Adrenal gland (tissue), 12 donors: ENCODE results near the gene EIF2S2. TPM values are rescaled to one million over a fixed set of nuclear protein-coding genes. Genes with fewer than 3 reads are reported as not detected.
"Not testable (repeated sequence)": the region's sequence is repeated elsewhere in the genome, so short reads cannot be mapped to it uniquely, and the experiment has no call there.

ENCODE experiments used
- DNase-seq, 7 donors: peaks; one replicate each; pipeline ENCODE4 v3.0.0-alpha.2; 2019 to 2020
- H3K27ac ChIP-seq, 5 donors: fragments of 200-600 bp; sonication (generic) in 4 of 5; 1 replicate in 3 of 5; 2 replicates in 2 of 5; pipeline versions ENCODE4 v1.5.1 to v1.8.0; 2016 to 2020; ENCODE audit warnings: mild to moderate bottlenecking in 1 of 5
- H3K27me3 ChIP-seq: fragments of 200-600 bp; 2 replicates; pipeline ENCODE4 v1.8.0; 2021
- H3K36me3 ChIP-seq, 2 donors: fragments of 200-600 bp; replicated peaks in 1 of 2; 1 replicate in 1 of 2; 2 replicates in 1 of 2; pipeline versions ENCODE4 v1.5.1 to v1.8.0; 2018 to 2022
- H3K4me1 ChIP-seq, 2 donors: fragments of 200-600 bp; replicated peaks in 1 of 2; 1 replicate in 1 of 2; 2 replicates in 1 of 2; pipeline versions ENCODE4 v1.5.1 to v1.8.0; 2018 to 2021
- H3K4me3 ChIP-seq, 4 donors: fragments of 200-600 bp; sonication (generic) in 3 of 4; one replicate each; pipeline ENCODE4 v1.5.1; 2016 to 2018
- H3K9me3 ChIP-seq, 3 donors: fragments of 200-600 bp; sonication (generic) in 1 of 3; replicated peaks in 1 of 3; 1 replicate in 2 of 3; 2 replicates in 1 of 3; pipeline versions ENCODE4 v1.5.1 to v1.8.0; 2016 to 2021
- CTCF ChIP-seq, 6 experiments: fragments of 450-650 bp in 4 of 6; fragments of 200-600 bp in 2 of 6; sonication (generic) in 1 of 6; IDR thresholded peaks; 1 replicate in 5 of 6; 2 replicates in 1 of 6; pipeline versions ENCODE4 v1.5.1 to v1.8.0; 2016 to 2021; ENCODE audit warnings: antibody characterized with exemption in 6 of 6, mild to moderate bottlenecking in 2 of 6, moderate library complexity in 1 of 6
- POLR2A ChIP-seq, 2 donors: fragments of 450-650 bp; IDR thresholded peaks; one replicate each; pipeline ENCODE4 v1.6.1; 2017; ENCODE audit warnings: antibody characterized with exemption in 2 of 2, mild to moderate bottlenecking in 2 of 2, moderate library complexity in 1 of 2
- WGBS, 4 donors: extraction: QIAGEN DNeasy Blood & Tissue Kit in 2 of 4; methylation state at CpG; one replicate each; pipeline versions ENCODE4 v1.1.5 to v1.1.7; 2013 to 2017; 5-methylcytosine and 5-hydroxymethylcytosine counted together
- intact Hi-C, 2 donors: fragments of 100-400 bp; cut with DNase I; formaldehyde crosslinking; loops; one replicate each; pipeline versions ENCODE4 v1.14.1 to v1.15.0; 2022 to 2023
- polyA plus RNA-seq, 3 donors: library from polyadenylated mRNA; stranded (reverse); fragments of 200-250 nt in 2 of 3; fragments of 350-450 nt in 1 of 3; fragmentation: Illumina TruSeq in 1 of 3; extraction: RNeasy Lipid Tissue Mini Kit (QIAGEN cat#74804) in 1 of 3; gene quantifications; one replicate each; pipeline ENCODE4 v1.2.3, GENCODE V29; 2013 to 2014
- total RNA-seq, 9 donors: library from RNA; depleted of rRNA in 4 of 9; stranded (reverse); fragments of >200 nt in 4 of 9; fragments of 120-200 nt in 1 of 9; fragmentation: NEBNext Ultra II Directional in 1 of 9; extraction: Animal tissue kit (Norgen Biotek cat#: 25700) in 1 of 9; gene quantifications; one replicate each; pipeline versions ENCODE4 v1.1.0 to v1.2.4, GENCODE V29; 2013 to 2023
- donor health status: healthy with polysubstance abuse.
- donor health status: Bipolar disorder and iron deficiency.
- donor health status: DM: yes; HTN: yes; CAD: no.
- donor health status: DM: no; HTN: no; CAD: no.
- donor health status: DM: no; HTN: no; CAD: no.
- donor health status: DM: yes; HTN: yes; CAD: no.

Gene EIF2S2
- total and polyA plus RNA-seq, 12 donors = 26.7 to 204 (median 49.9) TPM

- TF ChIP-seq CTCF (IDR thresholded peaks at IDR 0.05) = no peak
- TF ChIP-seq POLR2A (IDR thresholded peaks at IDR 0.05) = no peak
- DNase-seq = no peak
- H3K36me3 ChIP-seq = no peaks in the 10 kb centered on the region
- intact Hi-C loops = no loop called here
- no peaks in the 10 kb centered on the region for H3K9me3 ChIP-seq
- no peak overlapping the region for H3K27ac ChIP-seq
- H3K4me1 ChIP-seq = no peaks in the 10 kb centered on the region
- H3K4me3 ChIP-seq = no peak overlapping the region
- 64 to 81% (median 69%) methylated on average over 2 of the region's 2 CpGs for WGBS, 4 donors
- no peaks in the 10 kb centered on the region for H3K27me3 ChIP-seq
Measured at GRCh38 chr20:34141293-34141692, 29.2 kb upstream of the EIF2S2 start.

DNA sequence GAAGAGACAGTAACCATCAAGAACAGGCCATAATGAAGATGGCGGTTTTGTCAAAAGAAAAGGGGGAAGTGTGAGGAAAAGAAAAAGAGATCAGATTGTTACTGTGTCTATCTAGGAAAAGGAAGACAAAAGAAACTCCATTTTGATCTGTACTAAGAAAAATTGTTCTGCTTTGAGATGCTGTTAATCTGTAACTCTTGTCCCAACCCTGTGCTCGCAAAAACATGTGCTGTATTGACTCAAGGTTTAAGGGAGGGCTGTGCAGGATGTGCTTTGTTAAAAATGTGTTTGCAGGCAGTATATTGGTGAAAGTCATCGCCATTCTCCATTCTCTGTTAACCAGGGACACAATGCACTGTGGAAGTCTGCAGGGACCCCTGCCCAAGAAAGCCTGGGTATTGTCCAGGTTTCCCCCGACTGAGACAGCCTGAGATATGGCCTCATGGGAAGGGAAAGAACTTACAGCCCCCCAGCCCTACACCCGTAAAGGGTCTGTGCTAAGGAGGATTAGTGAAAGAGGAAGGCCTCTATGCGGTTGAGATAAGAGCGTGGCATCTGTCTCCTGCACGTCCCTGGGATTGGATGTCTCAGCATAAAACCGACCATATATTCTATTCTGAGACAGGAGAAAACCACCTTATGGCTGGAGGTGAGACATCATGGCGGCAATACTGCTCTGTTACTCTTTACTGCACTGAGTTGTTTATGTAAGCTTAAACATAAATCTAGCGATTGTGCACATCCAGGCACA, 23.7 kb upstream of the EIF2S2 start:
- intact Hi-C loops, H3K27ac ChIP-seq, H3K4me1 ChIP-seq, DNase-seq, H3K9me3 ChIP-seq, H3K36me3 ChIP-seq, H3K27me3 ChIP-seq, H3K4me3 ChIP-seq: not testable (repeated sequence)
- 76 to 86% (median 85%) methylated on average over 10 to 11 of the region's 11 CpGs for WGBS, 4 donors

DNA sequence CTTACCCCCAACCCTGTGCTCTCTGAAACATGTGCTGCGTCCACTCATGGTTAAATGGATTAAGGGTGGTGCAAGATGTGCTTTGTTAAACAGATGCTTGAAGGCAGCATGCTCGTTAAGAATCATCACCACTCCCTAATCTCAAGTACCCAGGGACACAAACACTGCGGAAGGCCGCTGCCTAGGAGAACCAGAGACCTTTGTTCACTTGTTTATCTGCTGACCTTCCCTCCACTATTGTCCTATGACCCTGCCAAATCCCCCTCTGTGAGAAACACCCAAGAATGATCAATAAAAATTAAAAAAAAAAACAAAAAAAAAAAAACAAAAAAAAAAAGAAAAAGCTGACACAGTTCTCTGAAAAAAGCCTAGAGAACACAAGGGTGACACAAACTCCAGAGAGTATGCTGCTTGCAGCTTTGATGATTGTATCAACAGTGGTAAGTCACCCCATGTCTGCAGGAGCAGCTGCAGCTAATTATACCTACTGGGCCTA, 21.4 kb upstream of the EIF2S2 start:
- H3K36me3 ChIP-seq, H3K4me1 ChIP-seq, H3K27ac ChIP-seq, H3K9me3 ChIP-seq, H3K27me3 ChIP-seq, DNase-seq, intact Hi-C loops, H3K4me3 ChIP-seq: not testable (repeated sequence)
- 73 to 80% (median 80%) methylated on average over 2 to 4 of the region's 4 CpGs for WGBS, 4 donors

DNA sequence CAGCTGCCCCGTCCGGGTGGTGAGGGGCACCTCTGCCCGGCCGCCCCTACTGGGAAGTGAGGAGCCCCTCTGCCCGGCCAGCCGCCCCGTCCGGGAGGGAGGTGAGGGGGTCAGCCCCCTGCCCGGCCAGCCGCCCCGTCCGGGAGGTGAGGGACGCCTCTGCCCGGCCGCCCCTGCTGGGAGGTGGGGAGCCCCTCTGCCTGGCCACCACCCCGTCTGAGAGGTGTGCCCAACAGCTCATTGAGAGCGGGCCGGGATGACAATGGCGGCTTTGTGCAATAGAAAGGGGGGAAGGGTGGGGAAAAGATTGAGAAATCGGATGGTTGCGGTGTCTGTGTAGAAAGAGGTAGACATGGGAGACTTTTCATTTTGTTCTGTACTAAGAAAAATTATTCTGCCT, 20.9 kb upstream of the EIF2S2 start:
- H3K36me3 ChIP-seq, H3K9me3 ChIP-seq, H3K4me3 ChIP-seq, H3K27me3 ChIP-seq, H3K4me1 ChIP-seq, intact Hi-C loops, DNase-seq, H3K27ac ChIP-seq: not testable (repeated sequence)
- WGBS, 4 donors = 79 to 93% (median 87%) methylated on average over 12 to 21 of the region's 21 CpGs

- H3K27ac ChIP-seq, intact Hi-C loops, H3K27me3 ChIP-seq, H3K4me3 ChIP-seq, H3K9me3 ChIP-seq, H3K4me1 ChIP-seq, DNase-seq, H3K36me3 ChIP-seq: not testable (repeated sequence)
- 85 to 100% (median 87%) methylated on average over 1 to 25 of the region's 26 CpGs; no CpG with 5 or more reads in 1 of the 4 donors for WGBS, 4 donors
Measured at GRCh38 chr20:34132491-34132890, 20.4 kb upstream of the EIF2S2 start.

DNA sequence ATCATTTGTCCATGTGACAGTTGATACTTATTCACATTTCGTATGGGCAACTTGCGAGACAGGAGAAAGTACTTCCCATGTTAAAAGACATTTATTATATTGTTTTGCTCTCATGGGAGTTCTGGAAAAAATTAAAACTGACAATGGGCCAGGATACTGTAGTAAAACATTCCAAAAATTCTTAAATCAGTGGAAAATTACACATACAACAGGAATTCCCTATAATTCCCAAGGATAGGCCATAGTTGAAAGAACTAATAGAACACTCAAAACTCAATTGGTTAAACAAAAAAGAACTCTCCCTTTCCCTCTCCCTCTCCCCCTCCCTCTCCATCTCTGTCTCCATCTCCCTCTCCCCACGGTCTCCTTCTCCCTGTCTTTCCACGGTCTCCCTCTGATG, 19.4 kb upstream of the EIF2S2 start:
- 77 to 86% (median 83%) methylated on average over 4 of the region's 4 CpGs for WGBS, 4 donors
- Histone ChIP-seq H3K9me3 (no peaks in the 10 kb centered on the region), H3K27me3 (no peaks in the 10 kb centered on the region), H3K4me1 (no peaks in the 10 kb centered on the region), H3K27ac (no peak overlapping the region), H3K36me3 (no peaks in the 10 kb centered on the region), H3K4me3 (no peak overlapping the region)
- no peak for TF ChIP-seq POLR2A (IDR thresholded peaks at IDR 0.05)
- TF ChIP-seq CTCF (IDR thresholded peaks at IDR 0.05) = no peak
- no peak for DNase-seq
- intact Hi-C loops = no loop called here
